NT2/D1 (cell line): ENCODE results near the gene EEF1G.

Experiments used
- SUZ12 ChIP-seq: IDR thresholded peaks from 2 replicates; pipeline ENCODE4 v1.6.1; 2011; ENCODE audit not compliant: insufficient read length, insufficient read depth; ENCODE audit errors: extremely low read depth
- YY1 ChIP-seq: IDR thresholded peaks from 2 replicates; pipeline ENCODE4 v1.6.1; 2011; ENCODE audit not compliant: insufficient read length, insufficient read depth

GRCh38 chr11:62553080-62553838, 20.4 kb downstream of the EEF1G start:
- TF ChIP-seq SUZ12 (no peak), YY1 (no peak)
